GM21619 (cell line): Measurements from ENCODE around the gene NDUFAF2.
"Not testable (repeated sequence)": the region's sequence is repeated elsewhere in the genome, so short reads cannot be mapped to it uniquely, and the experiment has no call there.

Experiments used
- ATAC-seq: cut with Tn5 transposase; IDR thresholded peaks from one replicate; pipeline ENCODE4 v1.9.1; 2021; ENCODE audit not compliant: unreplicated experiment

NDUFAF2 gene

GRCh38 chr5:60944904-60945812 lies at the start of gene NDUFAF2, which contains the start of gene ERCC8:
Gene NDUFAF2 (plus strand): TSS chr5:60945205. CDS start chr5:60945256, 51 bp downstream.
Gene ERCC8 (minus strand): TSS chr5:60945070. CDS start chr5:60945008, 62 bp downstream.
- ATAC-seq: peak; percentile 100

- no peak for ATAC-seq
Observed at GRCh38 chr5:60896991-60897390, 48.0 kb upstream of the NDUFAF2 start.

- no peak for ATAC-seq
Observed at GRCh38 chr5:60903356-60903755, 41.6 kb upstream of the NDUFAF2 start.

GRCh38 chr5:60916646-60917045 lies 28.4 kb upstream of the NDUFAF2 start:
- ATAC-seq: no peak

- no peak for ATAC-seq
Observed at GRCh38 chr5:60918466-60918865, 26.5 kb upstream of the NDUFAF2 start.

- no peak for ATAC-seq
Observed at GRCh38 chr5:60927450-60927849, 17.6 kb upstream of the NDUFAF2 start.

- no peak for ATAC-seq
Observed at GRCh38 chr5:60929024-60929423, 16.0 kb upstream of the NDUFAF2 start.

- ATAC-seq: no peak
Observed at GRCh38 chr5:60943624-60944023, 1.4 kb upstream of the NDUFAF2 start.

GRCh38 chr5:60945813-60946187 lies 795 bp downstream of the NDUFAF2 start:
- ATAC-seq: peak; percentile 24

- no peak for ATAC-seq
Observed at GRCh38 chr5:60948738-60949137, 3.7 kb downstream of the NDUFAF2 start.

GRCh38 chr5:60955239-60955638 lies 10.2 kb downstream of the NDUFAF2 start:
- no peak for ATAC-seq

GRCh38 chr5:60958088-60958487 lies 13.1 kb downstream of the NDUFAF2 start:
- ATAC-seq: no peak

GRCh38 chr5:60958712-60959111 lies 13.7 kb downstream of the NDUFAF2 start:
- ATAC-seq: no peak

- ATAC-seq: no peak
Observed at GRCh38 chr5:60959156-60959555, 14.2 kb downstream of the NDUFAF2 start.

GRCh38 chr5:60960591-60960990 lies 15.6 kb downstream of the NDUFAF2 start:
- ATAC-seq: no peak

- ATAC-seq: no peak
Observed at GRCh38 chr5:60961685-60962084, 16.7 kb downstream of the NDUFAF2 start.

GRCh38 chr5:60972231-60972630 lies 27.2 kb downstream of the NDUFAF2 start:
- ATAC-seq: no peak

GRCh38 chr5:60977956-60978737 lies 33.1 kb downstream of the NDUFAF2 start:
- no peak for ATAC-seq

GRCh38 chr5:60978968-60979367 lies 34.0 kb downstream of the NDUFAF2 start:
- no peak for ATAC-seq

- no peak for ATAC-seq
Observed at GRCh38 chr5:60980511-60980910, 35.5 kb downstream of the NDUFAF2 start.

- not testable (repeated sequence) for ATAC-seq
Observed at GRCh38 chr5:60982127-60982526, 37.1 kb downstream of the NDUFAF2 start.

GRCh38 chr5:60989790-60990189 lies 44.8 kb downstream of the NDUFAF2 start:
- ATAC-seq: no peak
